T-cell (primary cell): ENCODE data around the gene HERC5. TPM values are rescaled to one million over a fixed set of nuclear protein-coding genes. Genes with fewer than 3 reads are reported as not detected.

ENCODE experiments used
- ATAC-seq, 4 experiments: fragments of 200-7000 bp in 3 of 4; fragments of 150-1000 bp in 1 of 4; cut with Tn5 transposase; replicated peaks in 1 of 4; 1 replicate in 3 of 4; 2 replicates in 1 of 4; pipeline ENCODE4 v1.10.0; 2021; ENCODE audit warnings: moderate library complexity in 3 of 4, mild to moderate bottlenecking in 2 of 4, moderate number of reproducible peaks in 1 of 4
- CTCF ChIA-PET, 2 donors: fragments of 300-600 bp; sonication (Branson Sonifier 250); formaldehyde crosslinking; loops; one replicate each; lab custom pipeline; 2022; ENCODE audit warnings: antibody characterized with exemption in 2 of 2; lab: Charles Lee
- POLR2A ChIA-PET, 2 donors: fragments of 300-600 bp; sonication (Branson Sonifier 250); formaldehyde crosslinking; loops; one replicate each; lab custom pipeline; 2022; ENCODE audit warnings: antibody characterized with exemption in 2 of 2; lab: Charles Lee
- DNase-seq, 35 experiments: peaks; one replicate each; pipeline versions ENCODE4 v3.0.0 to v3.0.0-alpha.2; 2013 to 2023
- H3K27ac ChIP-seq: one replicate; pipeline ENCODE4 v1.5.1; 2013; ENCODE audit warnings: low read length
- H3K27me3 ChIP-seq, 2 experiments: replicated peaks in 1 of 2; 1 replicate in 1 of 2; 2 replicates in 1 of 2; pipeline versions ENCODE4 v1.6.1 to v1.7.0; 2013; ENCODE audit warnings: low read length in 1 of 2, mixed read lengths in 1 of 2; ENCODE audit not compliant: control insufficient read depth in 2 of 2, insufficient read depth in 2 of 2; ENCODE audit errors: extremely low read depth in 1 of 2
- H3K36me3 ChIP-seq, 2 donors: 1 replicate in 1 of 2; 2 replicates in 1 of 2; pipeline versions ENCODE4 v1.6.1 to v1.7.0; 2013; ENCODE audit warnings: low read length in 1 of 2; ENCODE audit not compliant: control insufficient read depth in 2 of 2, insufficient read depth in 1 of 2; ENCODE audit errors: extremely low read depth in 1 of 2
- H3K4me1 ChIP-seq, 2 experiments: 1 replicate in 1 of 2; 2 replicates in 1 of 2; pipeline versions ENCODE4 v1.6.1 to v1.7.0; 2013; ENCODE audit warnings: low read length in 2 of 2, mixed read lengths in 1 of 2; ENCODE audit not compliant: insufficient read depth in 2 of 2, control insufficient read depth in 1 of 2; ENCODE audit errors: extremely low read depth in 1 of 2
- H3K4me3 ChIP-seq, 2 donors: 1 replicate in 1 of 2; 2 replicates in 1 of 2; pipeline versions ENCODE4 v1.5.1 to v1.7.0; 2013; ENCODE audit warnings: mild to moderate bottlenecking in 2 of 2, low read length in 1 of 2, moderate library complexity in 1 of 2; ENCODE audit not compliant: control insufficient read depth in 1 of 2; ENCODE audit errors: extremely low read depth in 1 of 2
- H3K9me3 ChIP-seq: 2 replicates; pipeline ENCODE4 v1.7.0; 2013
- H3K27ac Mint-ChIP-seq, 2 donors: one replicate each; pipeline ENCODE4 v1.8.0; 2020 to 2021; ENCODE audit warnings: mild to moderate bottlenecking in 2 of 2, mixed read lengths in 2 of 2
- H3K27me3 Mint-ChIP-seq, 2 donors: one replicate each; pipeline ENCODE4 v1.8.0; 2021 to 2022; ENCODE audit warnings: mixed read lengths in 2 of 2
- H3K36me3 Mint-ChIP-seq: one replicate; pipeline ENCODE4 v1.8.0; 2021; ENCODE audit warnings: mixed read lengths
- H3K4me1 Mint-ChIP-seq, 3 donors: one replicate each; pipeline ENCODE4 v1.8.0; 2020 to 2022; ENCODE audit warnings: mixed read lengths in 3 of 3, mild to moderate bottlenecking in 1 of 3
- H3K4me3 Mint-ChIP-seq, 3 donors: one replicate each; pipeline ENCODE4 v1.8.0; 2020 to 2022; ENCODE audit warnings: mild to moderate bottlenecking in 3 of 3, mixed read lengths in 3 of 3, moderate library complexity in 3 of 3
- H3K9me3 Mint-ChIP-seq, 3 donors: one replicate each; pipeline ENCODE4 v1.8.0; 2020 to 2022; ENCODE audit warnings: mixed read lengths in 3 of 3
- WGBS: methylation state at CpG from one replicate; pipeline ENCODE4 v1.1.5; 2013; ENCODE audit warnings: missing lambda C conversion rate; ENCODE audit not compliant: insufficient coverage; 5-methylcytosine and 5-hydroxymethylcytosine counted together
- total RNA-seq, 35 experiments: library from RNA in 6 of 35; stranded (reverse) in 6 of 35; fragments of 120-200 nt in 1 of 35; gene quantifications; one replicate each; pipeline versions ENCODE4 v1.2.1 to v1.2.4 and lab custom pipeline; 2013 to 2026

The HERC5 gene
- total RNA-seq, 5 donors from 2014 or later (not counting 1 experiment from before 2014, with no cell fraction given), result 8.1 to 15.5 (median 11.4) TPM

GRCh38 chr4:88528861-88529260 lies 71.9 kb downstream of the HERC5 start:
- peaks cover 13 to 22% (median 17%) of the 10 kb centered on the region in 3 donors for H3K4me1 Mint-ChIP-seq
- no CpG with 5 or more reads among the region's 3 CpGs for WGBS
- no peak overlapping the region for H3K4me3 Mint-ChIP-seq
- no peaks in the 10 kb centered on the region for H3K9me3 ChIP-seq
- ATAC-seq (no peak), DNase-seq (no peak)
- no peaks in the 10 kb centered on the region for H3K27me3 ChIP-seq
- H3K9me3 Mint-ChIP-seq, result no peaks in the 10 kb centered on the region
- H3K36me3 Mint-ChIP-seq, result no peaks in the 10 kb centered on the region
- H3K27ac ChIP-seq, result no peak overlapping the region
- CTCF ChIA-PET, result interaction anchor here (0.6 to 4.1 kb wide), 3 partner anchors 130 to 495 kb away, joined by 4 to 27 read pairs (median 4); no protein-coding TSS in a partner anchor
- POLR2A ChIA-PET, result interaction anchor here in 1 of 2 donors (0.5 kb wide), 1 partner anchor 272 kb away, joined by 3 read pairs; no protein-coding TSS in a partner anchor
- peaks cover 5 to 10% of the 10 kb centered on the region in 2 experiments for H3K4me1 ChIP-seq
- H3K27ac Mint-ChIP-seq, result no peak overlapping the region
- no peaks in the 10 kb centered on the region for H3K27me3 Mint-ChIP-seq
- no peak overlapping the region for H3K4me3 ChIP-seq
- no peaks in the 10 kb centered on the region for H3K36me3 ChIP-seq

- POLR2A ChIA-PET, result interaction anchor here in 1 of 2 donors (0.6 kb wide), 1 partner anchor 73 kb away, joined by 4 read pairs; no protein-coding TSS in a partner anchor
Measured at GRCh38 chr4:88531549-88531948, 74.6 kb downstream of the HERC5 start.

GRCh38 chr4:88533088-88533790 lies 76.3 kb downstream of the HERC5 start:
- no peaks in the 10 kb centered on the region for H3K9me3 ChIP-seq
- no peaks in the 10 kb centered on the region for H3K27me3 ChIP-seq
- ATAC-seq (no peak), DNase-seq (no peak)
- H3K4me1 ChIP-seq, result no peaks in the 10 kb centered on the region
- H3K27me3 Mint-ChIP-seq, result no peaks in the 10 kb centered on the region
- H3K4me3 ChIP-seq, result no peak overlapping the region
- no peak overlapping the region for H3K27ac Mint-ChIP-seq
- WGBS, result 79% methylated on average over 3 of the region's 6 CpGs
- no peaks in the 10 kb centered on the region for H3K36me3 Mint-ChIP-seq
- ChIA-PET CTCF (no interaction called here), POLR2A (no interaction called here)
- H3K4me1 Mint-ChIP-seq, result no peaks in the 10 kb centered on the region
- H3K9me3 Mint-ChIP-seq, result no peaks in the 10 kb centered on the region
- no peak overlapping the region for H3K27ac ChIP-seq
- no peaks in the 10 kb centered on the region for H3K36me3 ChIP-seq
- H3K4me3 Mint-ChIP-seq, result no peak overlapping the region

More at GRCh38 chr4:88531549-88531948, 74.6 kb downstream of the HERC5 start:
- Histone ChIP-seq H3K9me3 (no peaks in the 10 kb centered on the region), H3K27ac (no peak overlapping the region), H3K27me3 (no peaks in the 10 kb centered on the region), H3K4me1 (peaks cover 0 to 1% of the 10 kb centered on the region in 2 experiments), H3K36me3 (no peaks in the 10 kb centered on the region), H3K4me3 (no peak overlapping the region)
- Mint-ChIP-seq H3K27ac (no peak overlapping the region), H3K27me3 (no peaks in the 10 kb centered on the region), H3K36me3 (no peaks in the 10 kb centered on the region), H3K4me3 (no peak overlapping the region), H3K4me1 (peaks cover 0 to 7% (median 3%) of the 10 kb centered on the region in 3 donors), H3K9me3 (no peaks in the 10 kb centered on the region)
- WGBS, result 100% methylated on average over 2 of the region's 3 CpGs
- CTCF ChIA-PET, result interaction anchor here (0.6 to 1.0 kb wide), 7 partner anchors 8 to 247 kb away, joined by 3 to 4 read pairs (median 3); partner anchors contain the start of gene PPM1K (in 1 of the 2)
- ATAC-seq (no peak), DNase-seq (no peak)

DNA sequence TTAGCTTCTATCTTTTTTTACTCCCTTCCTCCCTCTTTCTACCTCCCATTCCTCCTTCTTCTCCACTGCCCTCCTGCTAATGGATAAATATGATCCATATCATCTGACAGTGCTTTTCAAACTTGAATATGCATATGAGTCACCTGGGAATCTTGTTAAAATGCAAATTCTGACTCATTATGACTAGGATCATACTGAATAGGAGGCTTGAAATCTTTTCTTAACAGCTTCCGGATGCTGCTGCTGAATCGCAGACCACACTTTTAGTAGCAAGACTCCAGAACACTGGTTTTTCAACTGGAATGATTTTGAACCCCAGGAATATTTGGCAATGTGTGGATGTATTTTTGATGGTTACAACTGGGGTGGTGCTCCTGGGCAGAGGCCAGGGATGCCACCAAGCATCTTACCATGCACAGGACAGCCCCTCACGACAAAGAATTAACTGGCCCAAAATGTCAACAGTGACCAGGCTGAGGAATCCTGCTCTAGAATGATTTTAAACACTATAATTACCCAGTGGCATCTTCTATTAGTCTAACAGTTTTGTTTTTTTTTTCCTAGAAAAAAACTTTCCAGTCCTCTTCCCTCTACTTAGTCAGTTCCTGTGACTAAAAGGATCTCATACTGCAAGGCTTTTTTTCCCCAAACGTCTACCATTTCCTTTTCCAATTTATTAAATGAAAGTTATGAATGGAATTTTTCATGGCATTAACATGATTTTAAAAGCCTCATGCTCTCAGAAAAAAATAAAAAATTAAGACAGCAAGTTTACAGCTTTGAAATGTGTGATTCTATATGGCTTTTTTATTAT lies 77.2 kb downstream of the HERC5 start:
- CTCF ChIA-PET, result interaction anchor here in 1 of 2 donors (0.7 kb wide), 1 partner anchor 10 kb away, joined by 3 read pairs; no protein-coding TSS in a partner anchor
- no peaks in the 10 kb centered on the region for H3K27me3 Mint-ChIP-seq

GRCh38 chr4:88535090-88535755 lies 78.3 kb downstream of the HERC5 start:
- Histone ChIP-seq H3K4me3 (no peak overlapping the region), H3K27me3 (no peaks in the 10 kb centered on the region), H3K9me3 (no peaks in the 10 kb centered on the region), H3K4me1 (peaks cover 0 to 6% of the 10 kb centered on the region in 2 experiments), H3K27ac (no peak overlapping the region), H3K36me3 (no peaks in the 10 kb centered on the region)
- DNase-seq (no peak), ATAC-seq (no peak)
- Mint-ChIP-seq H3K27ac (no peak overlapping the region), H3K4me1 (peaks cover 5 to 7% (median 7%) of the 10 kb centered on the region in 3 donors), H3K27me3 (no peaks in the 10 kb centered on the region), H3K4me3 (no peak overlapping the region), H3K9me3 (no peaks in the 10 kb centered on the region), H3K36me3 (no peaks in the 10 kb centered on the region)
- ChIA-PET POLR2A (interaction anchor here in 1 of 2 donors (0.7 kb wide), 1 partner anchor 251 kb away, joined by 3 read pairs; the partner anchor contains the start of gene PPM1K), CTCF (interaction anchor here (0.5 to 0.7 kb wide), 2 partner anchors 11 to 235 kb away, joined by 3 read pairs; no protein-coding TSS in a partner anchor)
- WGBS, result no CpG with 5 or more reads among the region's 2 CpGs

More for the DNA sequence above, 77.2 kb downstream of the HERC5 start:
- Histone ChIP-seq H3K4me1 (peaks cover 0 to 3% of the 10 kb centered on the region in 2 experiments), H3K4me3 (no peak overlapping the region), H3K27me3 (no peaks in the 10 kb centered on the region), H3K36me3 (no peaks in the 10 kb centered on the region), H3K9me3 (no peaks in the 10 kb centered on the region), H3K27ac (no peak overlapping the region)
- 100% methylated on average over 3 of the region's 4 CpGs for WGBS
- H3K36me3 Mint-ChIP-seq, result no peaks in the 10 kb centered on the region
- POLR2A ChIA-PET, result interaction anchor here in 1 of 2 donors (0.7 kb wide), 1 partner anchor 250 kb away, joined by 3 read pairs; the partner anchor contains the start of gene PPM1K
- H3K4me1 Mint-ChIP-seq, result peaks cover 0 to under 1% (median under 1%) of the 10 kb centered on the region in 3 donors
- H3K4me3 Mint-ChIP-seq, result no peak overlapping the region
- H3K27ac Mint-ChIP-seq, result no peak overlapping the region
- no peak for ATAC-seq
- no peaks in the 10 kb centered on the region for H3K9me3 Mint-ChIP-seq
- no peak for DNase-seq
